A549 (cell line): ENCODE measurements around the gene RUNX1. TPM values are rescaled to one million over a fixed set of nuclear protein-coding genes. Genes with fewer than 3 reads are reported as not detected.

Experiments
- ATAC-seq, 2 experiments: fragments of 200-7000 bp in 1 of 2; fragments of >200 bp in 1 of 2; cut with Nextera tagmentation in 1 of 2; cut with Tn5 transposase in 1 of 2; 3 replicates each; pipeline versions ENCODE4 v1.8.0 to v1.9.1; 2018 to 2020; ENCODE audit warnings: mild to moderate bottlenecking in 1 of 2, moderate library complexity in 1 of 2
- CTCF ChIA-PET: fragments of 300-600 bp; sonication (Branson Sonifier 250); formaldehyde crosslinking; extraction: SDS; loops from one replicate; lab custom pipeline; 2021; ENCODE audit warnings: antibody characterized with exemption, inconsistent platforms; lab: Yijun Ruan, JAX
- POLR2A ChIA-PET: fragments of 350-600 bp; formaldehyde crosslinking; extraction: SDS; loops from one replicate; lab custom pipeline; 2021; ENCODE audit warnings: antibody characterized with exemption, inconsistent platforms; lab: Yijun Ruan, JAX
- DNase-seq, 2 experiments: peaks; one replicate each; pipeline versions ENCODE4 v3.0.0 to v3.0.0-alpha.2; 2011 to 2016; ENCODE audit warnings: low read depth in 1 of 2, low spot score in 1 of 2
- FAIRE-seq: peaks from 2 replicates; lab custom pipeline; 2011; peaks lifted over from hg19 to GRCh38; lab: Jason Lieb, UNC
- H3K27ac ChIP-seq, 2 experiments: fragments of >200 bp; sonication (Bioruptor Twin); formaldehyde crosslinking; 3 replicates each; pipeline ENCODE4 v1.5.1; 2016 to 2017
- H3K4me1 ChIP-seq: fragments of >200 bp; sonication (Bioruptor Twin); formaldehyde crosslinking; 3 replicates; pipeline ENCODE4 v1.6.1; 2016
- H3K4me2 ChIP-seq: fragments of >200 bp; sonication (Bioruptor Twin); formaldehyde crosslinking; 3 replicates; pipeline ENCODE4 v1.6.1; 2016
- H3K4me3 ChIP-seq: fragments of >200 bp; sonication (Bioruptor Twin); formaldehyde crosslinking; 3 replicates; pipeline ENCODE4 v1.5.1; 2016
- H3K9me3 ChIP-seq: fragments of >200 bp; sonication (Bioruptor Twin); formaldehyde crosslinking; 3 replicates; pipeline ENCODE4 v1.6.1; 2016
- CBX8 ChIP-seq: fragments of 200-600 bp; sonication (generic); IDR thresholded peaks from 2 replicates; pipeline ENCODE4 v1.6.1; 2016
- EP300 ChIP-seq, 2 experiments: fragments of >200 bp; sonication (Bioruptor Twin); formaldehyde crosslinking; IDR thresholded peaks; 2 replicates in 1 of 2; 3 replicates in 1 of 2; pipeline ENCODE4 v1.6.1; 2016 to 2017
- ESRRA ChIP-seq: fragments of 150-350 bp; IDR thresholded peaks from 2 replicates; pipeline ENCODE4 v1.6.1; 2014; ENCODE audit warnings: mild to moderate bottlenecking, low read length, borderline replicate concordance
- FOSL2 ChIP-seq, 2 experiments: fragments of 450-650 bp in 1 of 2; fragments of >200 bp in 1 of 2; sonication (Bioruptor Twin) in 1 of 2; formaldehyde crosslinking; IDR thresholded peaks; 2 replicates each; pipeline versions ENCODE4 v1.5.0 to v1.6.1; 2016 to 2020; ENCODE audit warnings: mild to moderate bottlenecking in 1 of 2, moderate library complexity in 1 of 2
- FOXS1 ChIP-seq: fragments of 250-450 bp; sonication (Bioruptor Pico); IDR thresholded peaks from 2 replicates; pipeline ENCODE4 v1.5.0; 2020; ENCODE audit warnings: mild to moderate bottlenecking, moderate library complexity
- HDAC2 ChIP-seq: fragments of 200-600 bp; sonication (generic); IDR thresholded peaks from 2 replicates; pipeline ENCODE4 v1.6.1; 2016
- HEYL ChIP-seq: fragments of 250-450 bp; sonication (Bioruptor Pico); IDR thresholded peaks from 2 replicates; pipeline ENCODE4 v1.8.0; 2021; ENCODE audit warnings: mild to moderate bottlenecking, moderate library complexity
- HOXA7 ChIP-seq: fragments of 250-450 bp; sonication (Bioruptor Pico); IDR thresholded peaks from 2 replicates; pipeline ENCODE4 v1.5.0; 2020; ENCODE audit warnings: mild to moderate bottlenecking, moderate library complexity
- HOXB13 ChIP-seq: fragments of 250-450 bp; sonication (Bioruptor Pico); IDR thresholded peaks from 2 replicates; pipeline ENCODE4 v1.5.0; 2020; ENCODE audit warnings: low read depth, mild to moderate bottlenecking, moderate library complexity
- JUN ChIP-seq, 2 experiments: fragments of >200 bp; sonication (Bioruptor Twin); formaldehyde crosslinking; IDR thresholded peaks; 2 replicates in 1 of 2; 3 replicates in 1 of 2; pipeline ENCODE4 v1.6.1; 2016 to 2017
- KDM5A ChIP-seq: fragments of 200-600 bp; sonication (generic); IDR thresholded peaks from 2 replicates; pipeline ENCODE4 v1.6.1; 2016; ENCODE audit warnings: antibody characterized with exemption, mild to moderate bottlenecking
- MYC ChIP-seq: IDR thresholded peaks from 2 replicates; pipeline ENCODE4 v1.6.1; 2012; ENCODE audit warnings: mild to moderate bottlenecking, inconsistent platforms, low read length, improper control_type of control experiment, borderline replicate concordance
- NFE2L2 ChIP-seq: fragments of 150-350 bp; conservative IDR thresholded peaks from 2 replicates; pipeline ENCODE4 v1.6.1; 2014; ENCODE audit warnings: low read length
- NPAS2 ChIP-seq: fragments of 250-450 bp; sonication (Bioruptor Pico); IDR thresholded peaks from 2 replicates; pipeline ENCODE4 v1.8.0; 2022; ENCODE audit warnings: mild to moderate bottlenecking, moderate library complexity, borderline replicate concordance
- NR3C1 ChIP-seq: fragments of >200 bp; sonication (Bioruptor Twin); formaldehyde crosslinking; IDR thresholded peaks from 3 replicates; pipeline ENCODE4 v1.6.1; 2017
- PHF8 ChIP-seq: fragments of 200-600 bp; sonication (generic); IDR thresholded peaks from 2 replicates; pipeline ENCODE4 v1.6.1; 2016; ENCODE audit warnings: low read depth, mild to moderate bottlenecking, antibody characterized with exemption, moderate library complexity, borderline replicate concordance
- RARB ChIP-seq: fragments of 250-450 bp; sonication (Bioruptor Pico); IDR thresholded peaks from 2 replicates; pipeline ENCODE4 v1.8.0; 2021; ENCODE audit warnings: mild to moderate bottlenecking, moderate library complexity
- RFX5 ChIP-seq: fragments of 450-650 bp; IDR thresholded peaks from 2 replicates; pipeline ENCODE4 v1.7.1; 2014; ENCODE audit warnings: antibody characterized with exemption, mild to moderate bottlenecking, moderate library complexity
- SMC3 ChIP-seq: fragments of >200 bp; sonication (Bioruptor Twin); formaldehyde crosslinking; IDR thresholded peaks from 3 replicates; pipeline ENCODE4 v1.6.1; 2018; ENCODE audit warnings: inconsistent platforms
- TFCP2L1 ChIP-seq: fragments of 250-450 bp; sonication (Bioruptor Pico); IDR thresholded peaks from 2 replicates; pipeline ENCODE4 v1.5.0; 2021; ENCODE audit warnings: mild to moderate bottlenecking
- ZNF302 ChIP-seq: fragments of 250-450 bp; sonication (Bioruptor Pico); IDR thresholded peaks from 2 replicates; pipeline ENCODE4 v1.9.0; 2021; ENCODE audit warnings: inconsistent platforms, mild to moderate bottlenecking, moderate library complexity
- ZSCAN20 ChIP-seq: fragments of 250-450 bp; sonication (Bioruptor Pico); IDR thresholded peaks from 2 replicates; pipeline ENCODE4 v1.8.0; 2022; ENCODE audit warnings: mild to moderate bottlenecking, moderate library complexity
- WGBS: methylation state at CpG from one replicate; pipeline ENCODE4 v1.1.6; 2017; ENCODE audit errors: missing lambda C conversion rate; 5-methylcytosine and 5-hydroxymethylcytosine counted together
- polyA plus RNA-seq, 4 experiments: library from polyadenylated mRNA; depleted of rRNA in 3 of 4; stranded (reverse); fragments of >200 nt; fragmentation: RNase III in 1 of 4; extraction: RNeasy Plus Mini Kit Qiagen cat#74134 plus additional on column Dnase treatment in 1 of 4; gene quantifications; 2 replicates in 3 of 4; 3 replicates in 1 of 4; pipeline ENCODE4 v1.2.3, GENCODE V29; 2011 to 2017
- TF ChIP-seq, protein P1 (sequence below): fragments of 200-600 bp; sonication (generic); IDR thresholded peaks from 2 replicates; pipeline ENCODE4 v1.6.1; 2016; ENCODE audit warnings: antibody characterized with exemption, mild to moderate bottlenecking, moderate library complexity
- TF ChIP-seq, protein P2 (sequence below): IDR thresholded peaks from 2 replicates; pipeline ENCODE4 v1.6.1; 2012; ENCODE audit warnings: low read depth, borderline replicate concordance
- TF ChIP-seq, protein P3 (sequence below): fragments of >200 bp; sonication (Bioruptor Twin); formaldehyde crosslinking; IDR thresholded peaks from 2 replicates; pipeline ENCODE4 v1.6.1; 2016
- TF ChIP-seq, protein P4 (sequence below): fragments of >200 bp; sonication (Bioruptor Twin); formaldehyde crosslinking; IDR thresholded peaks from 3 replicates; pipeline ENCODE4 v1.6.1; 2016
- TF ChIP-seq, protein P5 (sequence below): fragments of 450-650 bp; IDR thresholded peaks from 2 replicates; pipeline ENCODE4 v1.6.1; 2014; ENCODE audit warnings: antibody characterized with exemption
- TF ChIP-seq, protein P6 (sequence below): fragments of 150-350 bp; IDR thresholded peaks from 2 replicates; pipeline ENCODE4 v1.6.1; 2014; ENCODE audit warnings: low read depth, mild to moderate bottlenecking, low read length

RUNX1 gene
- polyA plus RNA-seq, 2 of the 4 experiments (the other 2 are of a cell fraction) = 5.5 TPM

DNA sequence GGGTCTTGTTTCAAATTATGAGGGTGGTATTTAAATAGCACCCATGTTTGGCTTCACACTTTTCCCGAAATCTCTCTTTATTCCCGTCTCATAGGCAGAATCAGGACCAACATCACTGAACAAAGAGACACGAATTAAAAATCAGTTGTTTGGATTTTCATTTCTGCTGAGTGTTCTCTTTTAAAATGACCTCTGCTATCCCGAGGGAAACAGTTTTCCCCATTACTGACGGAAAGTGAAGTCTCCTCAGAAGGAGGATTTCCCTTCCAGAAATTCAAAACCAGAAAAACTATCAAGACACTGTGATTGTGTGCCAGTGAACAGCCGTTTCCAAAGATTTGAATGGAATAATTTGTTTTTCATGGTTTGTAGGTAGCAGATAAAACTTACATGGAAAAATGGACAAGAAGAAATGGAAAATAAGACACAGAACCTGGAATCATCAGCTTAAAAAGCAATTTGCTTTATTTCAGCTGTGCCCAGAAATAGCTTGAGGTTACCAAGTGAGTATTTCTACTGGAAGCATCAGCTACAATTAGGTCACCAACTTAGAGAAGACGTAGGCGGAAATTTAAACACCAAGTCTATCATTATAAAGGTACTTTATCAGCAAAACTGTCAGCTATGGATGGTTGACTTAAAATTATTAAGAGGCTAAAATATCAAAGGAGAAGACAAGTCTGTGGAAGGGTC, 68.5 kb downstream of the RUNX1 start:
- Histone ChIP-seq H3K9me3 (no peaks in the 10 kb centered on the region), H3K4me1 (peaks cover 16% of the 10 kb centered on the region), H3K4me2 (no peak overlapping the region), H3K4me3 (no peak overlapping the region), H3K27ac (no peak overlapping the region)
- ChIA-PET POLR2A (no interaction called here), CTCF (no interaction called here)
- TF ChIP-seq, protein P1, sequence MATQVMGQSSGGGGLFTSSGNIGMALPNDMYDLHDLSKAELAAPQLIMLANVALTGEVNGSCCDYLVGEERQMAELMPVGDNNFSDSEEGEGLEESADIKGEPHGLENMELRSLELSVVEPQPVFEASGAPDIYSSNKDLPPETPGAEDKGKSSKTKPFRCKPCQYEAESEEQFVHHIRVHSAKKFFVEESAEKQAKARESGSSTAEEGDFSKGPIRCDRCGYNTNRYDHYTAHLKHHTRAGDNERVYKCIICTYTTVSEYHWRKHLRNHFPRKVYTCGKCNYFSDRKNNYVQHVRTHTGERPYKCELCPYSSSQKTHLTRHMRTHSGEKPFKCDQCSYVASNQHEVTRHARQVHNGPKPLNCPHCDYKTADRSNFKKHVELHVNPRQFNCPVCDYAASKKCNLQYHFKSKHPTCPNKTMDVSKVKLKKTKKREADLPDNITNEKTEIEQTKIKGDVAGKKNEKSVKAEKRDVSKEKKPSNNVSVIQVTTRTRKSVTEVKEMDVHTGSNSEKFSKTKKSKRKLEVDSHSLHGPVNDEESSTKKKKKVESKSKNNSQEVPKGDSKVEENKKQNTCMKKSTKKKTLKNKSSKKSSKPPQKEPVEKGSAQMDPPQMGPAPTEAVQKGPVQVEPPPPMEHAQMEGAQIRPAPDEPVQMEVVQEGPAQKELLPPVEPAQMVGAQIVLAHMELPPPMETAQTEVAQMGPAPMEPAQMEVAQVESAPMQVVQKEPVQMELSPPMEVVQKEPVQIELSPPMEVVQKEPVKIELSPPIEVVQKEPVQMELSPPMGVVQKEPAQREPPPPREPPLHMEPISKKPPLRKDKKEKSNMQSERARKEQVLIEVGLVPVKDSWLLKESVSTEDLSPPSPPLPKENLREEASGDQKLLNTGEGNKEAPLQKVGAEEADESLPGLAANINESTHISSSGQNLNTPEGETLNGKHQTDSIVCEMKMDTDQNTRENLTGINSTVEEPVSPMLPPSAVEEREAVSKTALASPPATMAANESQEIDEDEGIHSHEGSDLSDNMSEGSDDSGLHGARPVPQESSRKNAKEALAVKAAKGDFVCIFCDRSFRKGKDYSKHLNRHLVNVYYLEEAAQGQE = no peak
- TF ChIP-seq PHF8 (no peak), EP300 (IDR thresholded peaks at IDR 0.05) (no peak), SMC3 (no peak), HOXB13 (no peak), HDAC2 (no peak), RFX5 (no peak), CBX8 (no peak), ESRRA (no peak), HEYL (CRISPR knock-in tag) (no peak), NFE2L2 (no peak), FOSL2 (IDR thresholded peaks at IDR 0.05) (no peak), FOSL2 (CRISPR knock-in tag; IDR thresholded peaks at IDR 0.05) (no peak), RARB (no peak), JUN (IDR thresholded peaks at IDR 0.05) (no peak)
- TF ChIP-seq, protein P2, sequence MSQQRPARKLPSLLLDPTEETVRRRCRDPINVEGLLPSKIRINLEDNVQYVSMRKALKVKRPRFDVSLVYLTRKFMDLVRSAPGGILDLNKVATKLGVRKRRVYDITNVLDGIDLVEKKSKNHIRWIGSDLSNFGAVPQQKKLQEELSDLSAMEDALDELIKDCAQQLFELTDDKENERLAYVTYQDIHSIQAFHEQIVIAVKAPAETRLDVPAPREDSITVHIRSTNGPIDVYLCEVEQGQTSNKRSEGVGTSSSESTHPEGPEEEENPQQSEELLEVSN = no peak
- TF ChIP-seq, protein P3, sequence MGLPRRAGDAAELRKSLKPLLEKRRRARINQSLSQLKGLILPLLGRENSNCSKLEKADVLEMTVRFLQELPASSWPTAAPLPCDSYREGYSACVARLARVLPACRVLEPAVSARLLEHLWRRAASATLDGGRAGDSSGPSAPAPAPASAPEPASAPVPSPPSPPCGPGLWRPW = no peak
- TF ChIP-seq, protein P4, sequence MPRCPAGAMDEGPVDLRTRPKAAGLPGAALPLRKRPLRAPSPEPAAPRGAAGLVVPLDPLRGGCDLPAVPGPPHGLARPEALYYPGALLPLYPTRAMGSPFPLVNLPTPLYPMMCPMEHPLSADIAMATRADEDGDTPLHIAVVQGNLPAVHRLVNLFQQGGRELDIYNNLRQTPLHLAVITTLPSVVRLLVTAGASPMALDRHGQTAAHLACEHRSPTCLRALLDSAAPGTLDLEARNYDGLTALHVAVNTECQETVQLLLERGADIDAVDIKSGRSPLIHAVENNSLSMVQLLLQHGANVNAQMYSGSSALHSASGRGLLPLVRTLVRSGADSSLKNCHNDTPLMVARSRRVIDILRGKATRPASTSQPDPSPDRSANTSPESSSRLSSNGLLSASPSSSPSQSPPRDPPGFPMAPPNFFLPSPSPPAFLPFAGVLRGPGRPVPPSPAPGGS = no peak
- no peak for DNase-seq
- WGBS = 81% methylated on average over 8 of the region's 8 CpGs
- FAIRE-seq = no peak
- no peak for ATAC-seq

DNA sequence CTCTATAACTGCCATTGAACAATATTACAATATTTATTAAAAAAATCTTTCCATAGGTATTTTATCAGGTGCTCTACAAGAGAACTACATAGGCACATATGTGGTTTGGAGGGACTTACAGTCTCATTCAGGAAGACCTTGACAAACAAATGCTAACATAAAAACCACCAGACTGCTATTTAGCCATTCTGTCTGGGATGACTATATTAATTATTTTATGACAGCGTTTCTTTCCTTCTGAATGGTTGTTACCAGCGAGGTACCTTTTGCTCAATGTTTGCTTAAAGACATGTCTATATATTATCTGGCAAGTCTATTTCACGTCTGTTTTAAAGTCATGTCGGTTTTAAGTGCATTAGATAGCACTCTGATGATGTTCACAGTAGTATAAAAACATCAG, 69.7 kb downstream of the RUNX1 start:
- CTCF ChIA-PET = no interaction called here
- no peak overlapping the region for H3K4me3 ChIP-seq
- H3K4me2 ChIP-seq = no peak overlapping the region
- no peak overlapping the region for H3K27ac ChIP-seq
- peaks cover 16% of the 10 kb centered on the region for H3K4me1 ChIP-seq
- no peaks in the 10 kb centered on the region for H3K9me3 ChIP-seq
- POLR2A ChIA-PET = no interaction called here
- ATAC-seq (no peak), FAIRE-seq (no peak), DNase-seq (no peak)
- WGBS = 47% methylated on average over 4 of the region's 4 CpGs
- TF ChIP-seq RFX5 = no peak
- TF ChIP-seq HDAC2 = no peak
- no peak for TF ChIP-seq FOXS1
- TF ChIP-seq, protein P5, sequence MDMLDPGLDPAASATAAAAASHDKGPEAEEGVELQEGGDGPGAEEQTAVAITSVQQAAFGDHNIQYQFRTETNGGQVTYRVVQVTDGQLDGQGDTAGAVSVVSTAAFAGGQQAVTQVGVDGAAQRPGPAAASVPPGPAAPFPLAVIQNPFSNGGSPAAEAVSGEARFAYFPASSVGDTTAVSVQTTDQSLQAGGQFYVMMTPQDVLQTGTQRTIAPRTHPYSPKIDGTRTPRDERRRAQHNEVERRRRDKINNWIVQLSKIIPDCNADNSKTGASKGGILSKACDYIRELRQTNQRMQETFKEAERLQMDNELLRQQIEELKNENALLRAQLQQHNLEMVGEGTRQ = no peak
- no peak for TF ChIP-seq MYC
- TF ChIP-seq KDM5A = no peak
- no peak for TF ChIP-seq ZNF302 (CRISPR knock-in tag)
- TF ChIP-seq, protein P2 = no peak
- no peak for TF ChIP-seq HOXA7 (CRISPR knock-in tag)
- TF ChIP-seq, protein P6, sequence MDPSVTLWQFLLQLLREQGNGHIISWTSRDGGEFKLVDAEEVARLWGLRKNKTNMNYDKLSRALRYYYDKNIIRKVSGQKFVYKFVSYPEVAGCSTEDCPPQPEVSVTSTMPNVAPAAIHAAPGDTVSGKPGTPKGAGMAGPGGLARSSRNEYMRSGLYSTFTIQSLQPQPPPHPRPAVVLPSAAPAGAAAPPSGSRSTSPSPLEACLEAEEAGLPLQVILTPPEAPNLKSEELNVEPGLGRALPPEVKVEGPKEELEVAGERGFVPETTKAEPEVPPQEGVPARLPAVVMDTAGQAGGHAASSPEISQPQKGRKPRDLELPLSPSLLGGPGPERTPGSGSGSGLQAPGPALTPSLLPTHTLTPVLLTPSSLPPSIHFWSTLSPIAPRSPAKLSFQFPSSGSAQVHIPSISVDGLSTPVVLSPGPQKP = no peak
- TF ChIP-seq HEYL (CRISPR knock-in tag) = no peak
- no peak for TF ChIP-seq ZSCAN20 (CRISPR knock-in tag)
- no peak for TF ChIP-seq TFCP2L1
- no peak for TF ChIP-seq NR3C1
- TF ChIP-seq, protein P4 = no peak
- no peak for TF ChIP-seq NPAS2 (CRISPR knock-in tag)
